Thoracic aorta (tissue), 2 donors: ENCODE measurements around the gene LRRN1. TPM values are rescaled to one million over a fixed set of nuclear protein-coding genes. Genes with fewer than 3 reads are reported as not detected.

ENCODE experiments used
- ATAC-seq: fragments of 150-250 bp; one replicate; pipeline ENCODE4 v1.8.0; 2017; ENCODE audit warnings: low read depth; ENCODE audit not compliant: insufficient number of reproducible peaks, low FRiP score
- DNase-seq: peaks from one replicate; pipeline ENCODE4 v3.0.0-alpha.2; 2020; ENCODE audit warnings: low spot score
- H3K27ac ChIP-seq, 2 donors: fragments of 200-600 bp; sonication (generic); 1 replicate in 1 of 2; 2 replicates in 1 of 2; pipeline ENCODE4 v1.5.1; 2016; ENCODE audit warnings: mild to moderate bottlenecking in 2 of 2, moderate library complexity in 2 of 2
- H3K27me3 ChIP-seq: fragments of 200-600 bp; sonication (generic); replicated peaks from 2 replicates; pipeline ENCODE4 v1.6.0; 2016; ENCODE audit warnings: mild to moderate bottlenecking; ENCODE audit not compliant: insufficient read depth
- H3K36me3 ChIP-seq: fragments of 200-600 bp; sonication (generic); one replicate; pipeline ENCODE4 v1.5.1; 2016
- H3K4me1 ChIP-seq, 2 donors: fragments of 200-600 bp; sonication (generic); 1 replicate in 1 of 2; 2 replicates in 1 of 2; pipeline versions ENCODE4 v1.5.1 to v1.6.0; 2016; ENCODE audit warnings: low read depth in 2 of 2, mild to moderate bottlenecking in 1 of 2; ENCODE audit not compliant: control insufficient read depth in 1 of 2
- H3K4me3 ChIP-seq: fragments of 200-600 bp; sonication (generic); 2 replicates; pipeline ENCODE4 v1.5.1; 2016; ENCODE audit warnings: mild to moderate bottlenecking
- H3K9me3 ChIP-seq: fragments of 200-600 bp; sonication (generic); 2 replicates; pipeline ENCODE4 v1.5.1; 2016
- CTCF ChIP-seq: fragments of 200-600 bp; sonication (generic); IDR thresholded peaks from one replicate; pipeline ENCODE4 v1.5.1; 2019; ENCODE audit warnings: antibody characterized with exemption
- total RNA-seq, 2 donors: library from RNA; depleted of rRNA; stranded (reverse); fragments of >200 nt; gene quantifications; one replicate each; pipeline versions ENCODE4 v1.1.0 to v1.2.3, GENCODE V29; 2016

LRRN1 gene
- total RNA-seq, 2 donors from 2014 or later = 4.3 to 7.7 TPM

GRCh38 chr3:3851621-3852323 is 52.5 kb downstream of the LRRN1 start:
- TF ChIP-seq CTCF = no peak
- H3K4me3 ChIP-seq = no peak overlapping the region
- no peaks in the 10 kb centered on the region for H3K27me3 ChIP-seq
- H3K27ac ChIP-seq = no peak overlapping the region
- no peaks in the 10 kb centered on the region for H3K4me1 ChIP-seq
- H3K36me3 ChIP-seq = no peaks in the 10 kb centered on the region
- ATAC-seq (no peak), DNase-seq (no peak)
- no peaks in the 10 kb centered on the region for H3K9me3 ChIP-seq

GRCh38 chr3:3853544-3853943 is 54.3 kb downstream of the LRRN1 start:
- Histone ChIP-seq H3K27me3 (no peaks in the 10 kb centered on the region), H3K36me3 (no peaks in the 10 kb centered on the region), H3K27ac (no peak overlapping the region), H3K9me3 (no peaks in the 10 kb centered on the region), H3K4me1 (no peaks in the 10 kb centered on the region), H3K4me3 (no peak overlapping the region)
- ATAC-seq (no peak), DNase-seq (no peak)
- no peak for TF ChIP-seq CTCF

GRCh38 chr3:3855056-3855455 is 55.8 kb downstream of the LRRN1 start:
- no peak for TF ChIP-seq CTCF
- H3K9me3 ChIP-seq = no peaks in the 10 kb centered on the region
- no peaks in the 10 kb centered on the region for H3K4me1 ChIP-seq
- H3K27ac ChIP-seq = no peak overlapping the region
- ATAC-seq (no peak), DNase-seq (no peak)
- H3K4me3 ChIP-seq = no peak overlapping the region
- H3K27me3 ChIP-seq = no peaks in the 10 kb centered on the region
- H3K36me3 ChIP-seq = no peaks in the 10 kb centered on the region

GRCh38 chr3:3860235-3860634 is 61.0 kb downstream of the LRRN1 start:
- H3K9me3 ChIP-seq = no peaks in the 10 kb centered on the region
- H3K27me3 ChIP-seq = no peaks in the 10 kb centered on the region
- no peaks in the 10 kb centered on the region for H3K4me1 ChIP-seq
- no peak overlapping the region for H3K27ac ChIP-seq
- ATAC-seq (no peak), DNase-seq (no peak)
- no peaks in the 10 kb centered on the region for H3K36me3 ChIP-seq
- no peak for TF ChIP-seq CTCF
- H3K4me3 ChIP-seq = no peak overlapping the region

GRCh38 chr3:3862534-3862933 is 63.3 kb downstream of the LRRN1 start:
- ATAC-seq (no peak), DNase-seq (no peak)
- Histone ChIP-seq H3K9me3 (no peaks in the 10 kb centered on the region), H3K27me3 (no peaks in the 10 kb centered on the region), H3K36me3 (no peaks in the 10 kb centered on the region), H3K4me3 (no peak overlapping the region), H3K27ac (no peak overlapping the region), H3K4me1 (no peaks in the 10 kb centered on the region)
- no peak for TF ChIP-seq CTCF
